Liver (tissue), 9 donors: ENCODE measurements around the gene PDE4D. TPM values are rescaled to one million over a fixed set of nuclear protein-coding genes. Genes with fewer than 3 reads are reported as not detected.

ENCODE experiments used
- DNase-seq: peaks from one replicate; pipeline ENCODE4 v3.0.0-alpha.2; 2017; ENCODE audit warnings: low spot score
- H3K27ac ChIP-seq, 2 donors: one replicate each; pipeline ENCODE4 v1.7.0; 2013; ENCODE audit warnings: inconsistent platforms in 2 of 2, low read length in 2 of 2, control low read depth in 1 of 2, low read depth in 1 of 2, mild to moderate bottlenecking in 1 of 2
- H3K27me3 ChIP-seq, 4 donors: one replicate each; pipeline versions ENCODE4 v1.6.1 to v1.7.0; 2013; ENCODE audit warnings: low read length in 3 of 4, inconsistent platforms in 1 of 4, mild to moderate bottlenecking in 1 of 4, moderate library complexity in 1 of 4; ENCODE audit not compliant: control insufficient read depth in 4 of 4, insufficient read depth in 4 of 4
- H3K36me3 ChIP-seq, 4 donors: one replicate each; pipeline versions ENCODE4 v1.6.1 to v1.7.0; 2013; ENCODE audit warnings: low read length in 3 of 4, mild to moderate bottlenecking in 3 of 4, low read depth in 1 of 4, moderate library complexity in 1 of 4; ENCODE audit not compliant: control insufficient read depth in 4 of 4, insufficient read depth in 3 of 4
- H3K4me1 ChIP-seq, 4 donors: one replicate each; pipeline versions ENCODE4 v1.6.1 to v1.7.0; 2013; ENCODE audit warnings: low read length in 3 of 4, mild to moderate bottlenecking in 3 of 4, moderate library complexity in 1 of 4; ENCODE audit not compliant: control insufficient read depth in 4 of 4, insufficient read depth in 4 of 4
- H3K4me3 ChIP-seq, 3 donors: one replicate each; pipeline versions ENCODE4 v1.6.1 to v1.7.0; 2013; ENCODE audit warnings: low read length in 3 of 3, control low read depth in 1 of 3, low read depth in 1 of 3, mild to moderate bottlenecking in 1 of 3
- H3K9ac ChIP-seq, 2 donors: one replicate each; pipeline ENCODE4 v1.7.0; 2013; ENCODE audit warnings: low read length in 2 of 2, mild to moderate bottlenecking in 2 of 2, moderate library complexity in 2 of 2, control low read depth in 1 of 2, low read depth in 1 of 2
- H3K9me3 ChIP-seq, 4 donors: one replicate each; pipeline versions ENCODE4 v1.6.1 to v1.7.0; 2013; ENCODE audit warnings: low read length in 3 of 4; ENCODE audit not compliant: control insufficient read depth in 4 of 4
- CTCF ChIP-seq: fragments of 150-350 bp; IDR thresholded peaks from 2 replicates; pipeline ENCODE4 v1.5.1; 2017; ENCODE audit warnings: improper control_type of control experiment, low read depth, low read length; ENCODE audit not compliant: missing input control
- FOXA1 ChIP-seq: IDR thresholded peaks from 2 replicates; pipeline ENCODE4 v1.6.1; 2016; ENCODE audit warnings: antibody characterized with exemption
- HNF4A ChIP-seq, 2 donors: conservative IDR thresholded peaks; 2 replicates each; pipeline ENCODE4 v1.6.1; 2016; ENCODE audit warnings: antibody characterized with exemption in 2 of 2, mild to moderate bottlenecking in 2 of 2
- HNF4G ChIP-seq: IDR thresholded peaks from 2 replicates; pipeline ENCODE4 v1.6.1; 2016; ENCODE audit warnings: antibody characterized with exemption
- RAD21 ChIP-seq, 2 donors: IDR thresholded peaks; 2 replicates each; pipeline ENCODE4 v1.6.1; 2016; ENCODE audit warnings: antibody characterized with exemption in 2 of 2, mild to moderate bottlenecking in 2 of 2
- RXRA ChIP-seq, 2 donors: IDR thresholded peaks; 2 replicates each; pipeline ENCODE4 v1.6.1; 2017 to 2018; ENCODE audit warnings: antibody characterized with exemption in 2 of 2, mild to moderate bottlenecking in 1 of 2
- SP1 ChIP-seq: IDR thresholded peaks from 2 replicates; pipeline ENCODE4 v1.6.1; 2018; ENCODE audit warnings: antibody characterized with exemption, mild to moderate bottlenecking
- TAF1 ChIP-seq: conservative IDR thresholded peaks from 2 replicates; pipeline ENCODE4 v1.6.1; 2016; ENCODE audit warnings: antibody characterized with exemption, mild to moderate bottlenecking
- WGBS: extraction: QIAGEN DNeasy Blood & Tissue Kit; methylation state at CpG from one replicate; pipeline ENCODE4 v1.1.7; 2013; 5-methylcytosine and 5-hydroxymethylcytosine counted together
- polyA plus RNA-seq, 2 donors: library from polyadenylated mRNA; stranded (reverse) in 1 of 2; unstranded in 1 of 2; fragments of 200-250 nt in 1 of 2; fragments of >200 nt in 1 of 2; fragmentation: Nextera tagmentation in 1 of 2; extraction: Ambion mirVana in 1 of 2; gene quantifications; one replicate each; pipeline versions ENCODE4 v1.2.1 to v1.2.3, GENCODE V29; 2013 to 2015
- total RNA-seq, 2 donors: library from RNA; depleted of rRNA; stranded (reverse); fragments of >200 nt; gene quantifications; one replicate each; pipeline ENCODE4 v1.2.3, GENCODE V29; 2014
- donor health status: healthy.
- donor health status: healthy.
- donor health status: healthy.
- donor health status: healthy.
- donor health status: healthy.

Gene PDE4D
- total and polyA plus RNA-seq, 4 donors: 0.67 to 11.9 (median 6.5) TPM

GRCh38 chr5:59008816-59009473 is 884.6 kb downstream of the PDE4D start:
- H3K4me3 ChIP-seq: no peak overlapping the region
- DNase-seq: no peak
- H3K27ac ChIP-seq: no peak overlapping the region
- TF ChIP-seq FOXA1: no peak
- no peak for TF ChIP-seq TAF1
- TF ChIP-seq HNF4A (conservative IDR thresholded peaks at IDR 0.05): no peak
- TF ChIP-seq CTCF: no peak
- no peak for TF ChIP-seq SP1
- TF ChIP-seq HNF4G: no peak
- no peak for TF ChIP-seq RAD21 (IDR thresholded peaks at IDR 0.05)
- no peak for TF ChIP-seq RXRA (IDR thresholded peaks at IDR 0.05)
- no peaks in the 10 kb centered on the region for H3K36me3 ChIP-seq
- no peaks in the 10 kb centered on the region for H3K9me3 ChIP-seq
- H3K27me3 ChIP-seq: no peaks in the 10 kb centered on the region
- H3K9ac ChIP-seq: no peak overlapping the region
- no peaks in the 10 kb centered on the region for H3K4me1 ChIP-seq

- WGBS: 6% methylated on average over 2 of the region's 2 CpGs
These were observed 886.0 kb downstream of the PDE4D start for GRCh38 chr5:59007460-59008063.

More at GRCh38 chr5:59007460-59008063, 886.0 kb downstream of the PDE4D start:
- H3K27ac ChIP-seq: no peak overlapping the region
- no peak for DNase-seq
- no peaks in the 10 kb centered on the region for H3K27me3 ChIP-seq
- no peak overlapping the region for H3K4me3 ChIP-seq
- no peaks in the 10 kb centered on the region for H3K9me3 ChIP-seq
- H3K4me1 ChIP-seq: no peaks in the 10 kb centered on the region
- no peaks in the 10 kb centered on the region for H3K36me3 ChIP-seq
- no peak overlapping the region for H3K9ac ChIP-seq
- no peak for TF ChIP-seq HNF4G
- TF ChIP-seq RAD21 (IDR thresholded peaks at IDR 0.05): peak; percentile 75 to 76
- TF ChIP-seq CTCF: peak; percentile 20
